Astrocyte (in vitro differentiated cells and primary cell): ENCODE measurements around the gene SYNE1. TPM values are rescaled to one million over a fixed set of nuclear protein-coding genes. Genes with fewer than 3 reads are reported as not detected.

ENCODE experiments used
- DNase-seq: peaks from one replicate; pipeline ENCODE4 v3.0.0-alpha.2; 2010; ENCODE audit warnings: low read depth
- FAIRE-seq: peaks from 2 replicates; lab custom pipeline; 2011; peaks lifted over from hg19 to GRCh38; lab: Jason Lieb, UNC
- H2AFZ ChIP-seq: 2 replicates; pipeline ENCODE4 v1.6.0; 2012; ENCODE audit warnings: low read depth, low read length, inconsistent platforms
- H3K27ac ChIP-seq: 2 replicates; pipeline ENCODE4 v1.5.1; 2011; ENCODE audit warnings: low read depth, low read length, inconsistent platforms
- H3K27me3 ChIP-seq: 2 replicates; pipeline ENCODE4 v1.6.0; 2011; ENCODE audit warnings: low read length, inconsistent platforms; ENCODE audit not compliant: insufficient read depth
- H3K36me3 ChIP-seq: 2 replicates; pipeline ENCODE4 v1.5.1; 2011; ENCODE audit warnings: low read length, inconsistent platforms; ENCODE audit not compliant: insufficient read depth
- H3K4me1 ChIP-seq: 2 replicates; pipeline ENCODE4 v1.5.1; 2011; ENCODE audit warnings: low read length, inconsistent platforms; ENCODE audit not compliant: insufficient read depth
- H3K4me2 ChIP-seq: 2 replicates; pipeline ENCODE4 v1.6.0; 2012; ENCODE audit warnings: low read length, inconsistent platforms
- H3K4me3 ChIP-seq: 2 replicates; pipeline ENCODE4 v1.5.1; 2011; ENCODE audit warnings: low read depth, mild to moderate bottlenecking, low read length, inconsistent platforms; ENCODE audit not compliant: insufficient read depth
- H3K79me2 ChIP-seq: 2 replicates; pipeline ENCODE4 v1.6.0; 2012; ENCODE audit warnings: mild to moderate bottlenecking, low read length, inconsistent platforms; ENCODE audit not compliant: insufficient read depth
- H3K9ac ChIP-seq: 2 replicates; pipeline ENCODE4 v1.6.0; 2012; ENCODE audit warnings: mild to moderate bottlenecking, low read length, inconsistent platforms
- H3K9me3 ChIP-seq: 2 replicates; pipeline ENCODE4 v1.5.1; 2012; ENCODE audit warnings: low read depth, mild to moderate bottlenecking, low read length, inconsistent platforms; ENCODE audit not compliant: insufficient read depth
- H4K20me1 ChIP-seq: 2 replicates; pipeline ENCODE4 v1.6.0; 2012; ENCODE audit warnings: low read length, inconsistent platforms; ENCODE audit not compliant: insufficient read depth
- H3K27ac Mint-ChIP-seq: one replicate; pipeline ENCODE4 v1.8.0; 2021; ENCODE audit warnings: mild to moderate bottlenecking, mixed read lengths; ENCODE audit not compliant: unreplicated experiment
- H3K27me3 Mint-ChIP-seq: one replicate; pipeline ENCODE4 v1.8.0; 2021; ENCODE audit warnings: low read depth, mixed read lengths; ENCODE audit not compliant: unreplicated experiment
- H3K36me3 Mint-ChIP-seq: one replicate; pipeline ENCODE4 v1.8.0; 2021; ENCODE audit warnings: low read depth, mixed read lengths; ENCODE audit not compliant: unreplicated experiment
- H3K4me1 Mint-ChIP-seq: one replicate; pipeline ENCODE4 v1.8.0; 2021; ENCODE audit warnings: low read depth, mixed read lengths; ENCODE audit not compliant: unreplicated experiment
- H3K4me3 Mint-ChIP-seq: one replicate; pipeline ENCODE4 v1.8.0; 2021; ENCODE audit warnings: mild to moderate bottlenecking, moderate library complexity, mixed read lengths; ENCODE audit not compliant: unreplicated experiment
- H3K9me3 Mint-ChIP-seq: one replicate; pipeline ENCODE4 v1.8.0; 2021; ENCODE audit warnings: mild to moderate bottlenecking, mixed read lengths; ENCODE audit not compliant: unreplicated experiment
- EZH2 ChIP-seq: IDR thresholded peaks from 2 replicates; pipeline ENCODE4 v1.6.1; 2012; ENCODE audit warnings: mild to moderate bottlenecking, low read length, inconsistent platforms; ENCODE audit not compliant: insufficient read depth
- total RNA-seq: library from RNA; stranded (reverse); gene quantifications from 2 replicates; pipeline ENCODE4 v1.2.1, GENCODE V29; 2021
- TF ChIP-seq, protein P1 (sequence below): IDR thresholded peaks from 2 replicates; pipeline ENCODE4 v1.5.1; 2011; ENCODE audit warnings: low read depth, mild to moderate bottlenecking, inconsistent platforms, low read length, moderate library complexity; ENCODE audit not compliant: insufficient read depth

Gene SYNE1
- total RNA-seq, 1 donor from 2014 or later: 66.5 TPM

DNA sequence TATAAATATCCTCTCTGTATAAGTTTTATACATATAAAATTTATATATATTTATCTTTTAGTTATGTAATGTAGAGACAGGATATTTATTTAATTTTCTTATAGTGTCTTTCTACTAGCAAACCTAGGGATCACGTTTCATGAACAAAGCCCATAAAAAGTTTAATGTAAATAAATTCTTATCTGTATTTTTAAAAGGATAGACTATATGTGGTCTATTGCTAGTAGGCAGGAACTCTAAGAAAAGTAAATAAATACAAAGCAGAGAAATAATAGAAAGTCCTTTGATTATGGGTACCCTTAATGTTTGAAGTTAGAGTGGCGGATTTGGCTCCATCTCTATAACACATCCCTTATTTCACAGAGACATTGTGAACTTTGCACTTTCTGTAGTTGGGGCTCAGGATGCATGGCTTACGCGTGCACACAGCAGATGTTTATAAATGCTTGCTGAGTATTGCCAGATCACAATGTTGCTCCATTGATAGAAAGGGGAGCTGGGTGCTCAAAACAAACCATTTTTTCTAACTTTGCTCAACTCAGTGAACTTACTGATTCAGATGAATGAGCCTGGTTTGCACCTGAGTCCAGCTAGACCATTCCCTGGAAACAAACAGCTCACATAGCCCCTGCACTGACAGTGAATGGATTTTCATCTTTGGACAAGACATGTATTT lies 179.1 kb downstream of the SYNE1 start:
- Mint-ChIP-seq H3K9me3 (no peaks in the 10 kb centered on the region), H3K36me3 (peaks cover 7% of the 10 kb centered on the region), H3K27me3 (no peaks in the 10 kb centered on the region), H3K27ac (no peak overlapping the region), H3K4me1 (peaks cover 12% of the 10 kb centered on the region), H3K4me3 (no peak overlapping the region)
- H3K9me3 ChIP-seq: no peaks in the 10 kb centered on the region
- H4K20me1 ChIP-seq: no peaks in the 10 kb centered on the region
- H3K27me3 ChIP-seq: no peaks in the 10 kb centered on the region
- no peak for FAIRE-seq
- H3K36me3 ChIP-seq: no peaks in the 10 kb centered on the region
- H3K4me3 ChIP-seq: no peak overlapping the region
- no peak overlapping the region for H3K9ac ChIP-seq
- TF ChIP-seq, protein P1, sequence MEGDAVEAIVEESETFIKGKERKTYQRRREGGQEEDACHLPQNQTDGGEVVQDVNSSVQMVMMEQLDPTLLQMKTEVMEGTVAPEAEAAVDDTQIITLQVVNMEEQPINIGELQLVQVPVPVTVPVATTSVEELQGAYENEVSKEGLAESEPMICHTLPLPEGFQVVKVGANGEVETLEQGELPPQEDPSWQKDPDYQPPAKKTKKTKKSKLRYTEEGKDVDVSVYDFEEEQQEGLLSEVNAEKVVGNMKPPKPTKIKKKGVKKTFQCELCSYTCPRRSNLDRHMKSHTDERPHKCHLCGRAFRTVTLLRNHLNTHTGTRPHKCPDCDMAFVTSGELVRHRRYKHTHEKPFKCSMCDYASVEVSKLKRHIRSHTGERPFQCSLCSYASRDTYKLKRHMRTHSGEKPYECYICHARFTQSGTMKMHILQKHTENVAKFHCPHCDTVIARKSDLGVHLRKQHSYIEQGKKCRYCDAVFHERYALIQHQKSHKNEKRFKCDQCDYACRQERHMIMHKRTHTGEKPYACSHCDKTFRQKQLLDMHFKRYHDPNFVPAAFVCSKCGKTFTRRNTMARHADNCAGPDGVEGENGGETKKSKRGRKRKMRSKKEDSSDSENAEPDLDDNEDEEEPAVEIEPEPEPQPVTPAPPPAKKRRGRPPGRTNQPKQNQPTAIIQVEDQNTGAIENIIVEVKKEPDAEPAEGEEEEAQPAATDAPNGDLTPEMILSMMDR: no peak
- TF ChIP-seq EZH2: no peak
- H3K27ac ChIP-seq: no peak overlapping the region
- no peaks in the 10 kb centered on the region for H3K4me1 ChIP-seq
- H2AFZ ChIP-seq: no peak overlapping the region
- DNase-seq: no peak
- H3K79me2 ChIP-seq: no peaks in the 10 kb centered on the region
- H3K4me2 ChIP-seq: peak overlapping the region; percentile 31

DNA sequence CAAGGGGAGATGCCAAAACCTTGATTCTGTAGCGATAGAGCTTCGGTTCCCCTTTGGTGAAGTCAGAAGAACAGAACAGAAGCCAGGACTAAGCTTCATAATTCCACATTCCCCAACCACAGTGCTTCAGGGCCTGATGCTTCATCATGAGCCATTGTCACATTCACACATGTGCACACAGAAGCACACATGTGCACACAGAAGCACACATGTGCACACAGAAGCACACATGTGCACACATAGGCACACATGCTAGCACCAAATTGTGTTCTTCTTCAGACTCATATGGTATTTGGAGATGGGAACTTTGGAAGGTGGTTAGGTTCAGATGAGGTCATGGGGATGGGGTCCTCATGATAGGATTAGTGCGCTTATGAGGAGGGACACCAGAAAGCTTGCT lies 183.2 kb downstream of the SYNE1 start:
- Histone ChIP-seq H3K4me2 (no peak overlapping the region), H2AFZ (no peak overlapping the region), H3K79me2 (no peaks in the 10 kb centered on the region), H3K27me3 (no peaks in the 10 kb centered on the region), H3K9ac (no peak overlapping the region), H3K4me3 (no peak overlapping the region), H3K9me3 (no peaks in the 10 kb centered on the region), H3K4me1 (no peaks in the 10 kb centered on the region), H3K36me3 (no peaks in the 10 kb centered on the region), H3K27ac (no peak overlapping the region), H4K20me1 (no peaks in the 10 kb centered on the region)
- H3K36me3 Mint-ChIP-seq: peaks cover 20% of the 10 kb centered on the region
- H3K4me1 Mint-ChIP-seq: peaks cover 5% of the 10 kb centered on the region
- no peaks in the 10 kb centered on the region for H3K27me3 Mint-ChIP-seq
- FAIRE-seq (no peak), DNase-seq (no peak)
- H3K9me3 Mint-ChIP-seq: no peaks in the 10 kb centered on the region
- TF ChIP-seq EZH2: no peak
- TF ChIP-seq, protein P1: no peak
- no peak overlapping the region for H3K27ac Mint-ChIP-seq
- no peak overlapping the region for H3K4me3 Mint-ChIP-seq

DNA sequence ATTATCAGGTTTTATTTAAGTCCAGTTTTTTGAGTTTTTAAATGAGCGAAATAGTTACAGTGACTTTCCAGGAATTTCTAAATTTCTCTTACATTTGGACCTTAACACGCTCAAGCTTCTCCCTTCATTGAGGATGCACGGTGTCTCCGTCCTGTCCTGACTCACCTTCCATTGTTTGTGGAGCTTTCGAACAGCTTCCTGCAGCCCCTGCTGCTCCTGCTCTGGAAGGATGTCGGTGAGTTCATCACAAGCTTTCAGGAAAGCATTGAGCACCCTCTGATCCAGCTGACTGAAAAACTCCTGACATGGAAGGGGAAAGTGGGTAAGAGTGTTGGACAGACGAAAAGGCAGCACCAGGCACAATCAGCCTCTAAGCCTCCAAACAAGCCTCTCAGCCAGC lies 183.7 kb downstream of the SYNE1 start:
- Mint-ChIP-seq H3K27me3 (no peaks in the 10 kb centered on the region), H3K9me3 (no peaks in the 10 kb centered on the region), H3K36me3 (peaks cover 23% of the 10 kb centered on the region), H3K4me1 (peaks cover under 1% of the 10 kb centered on the region), H3K4me3 (no peak overlapping the region), H3K27ac (no peak overlapping the region)
- H2AFZ ChIP-seq: peak overlapping the region; percentile 38
- no peak overlapping the region for H3K4me2 ChIP-seq
- H3K9me3 ChIP-seq: no peaks in the 10 kb centered on the region
- no peaks in the 10 kb centered on the region for H3K27me3 ChIP-seq
- no peaks in the 10 kb centered on the region for H3K36me3 ChIP-seq
- H3K4me1 ChIP-seq: no peaks in the 10 kb centered on the region
- no peaks in the 10 kb centered on the region for H3K79me2 ChIP-seq
- H4K20me1 ChIP-seq: no peaks in the 10 kb centered on the region
- H3K4me3 ChIP-seq: no peak overlapping the region
- no peak overlapping the region for H3K9ac ChIP-seq
- DNase-seq: no peak
- FAIRE-seq: no peak
- no peak for TF ChIP-seq EZH2
- TF ChIP-seq, protein P1: no peak
- H3K27ac ChIP-seq: no peak overlapping the region
